GM23338 (cell line): Measurements from ENCODE around the gene HERPUD1. TPM values are rescaled to one million over a fixed set of nuclear protein-coding genes. Genes with fewer than 3 reads are reported as not detected.

Experiments used
- ATAC-seq: fragments of 200-7000 bp; cut with Tn5 transposase; 3 replicates; pipeline ENCODE4 v1.9.1; 2020
- DNase-seq: peaks from one replicate; pipeline ENCODE4 v3.0.0-alpha.2; 2015; ENCODE audit warnings: low spot score
- H2AFZ ChIP-seq: fragments of 200-600 bp; sonication (generic); 2 replicates; pipeline ENCODE4 v1.8.0; 2016; ENCODE audit warnings: antibody characterized with exemption, mild to moderate bottlenecking, moderate library complexity
- H3F3A ChIP-seq: fragments of 200-600 bp; sonication (generic); replicated peaks from 2 replicates; pipeline ENCODE4 v1.8.0; 2017; ENCODE audit warnings: antibody characterized with exemption, mixed run types, low read depth
- H3K27ac ChIP-seq: fragments of 200-600 bp; sonication (generic); 2 replicates; pipeline ENCODE4 v1.6.1; 2016; ENCODE audit warnings: low read depth
- H3K27me3 ChIP-seq: fragments of 200-600 bp; sonication (generic); 2 replicates; pipeline ENCODE4 v1.8.0; 2016; ENCODE audit warnings: mild to moderate bottlenecking, mixed run types, moderate library complexity; ENCODE audit not compliant: insufficient read depth
- H3K36me3 ChIP-seq: fragments of 200-600 bp; sonication (generic); 2 replicates; pipeline ENCODE4 v1.8.0; 2016; ENCODE audit warnings: mild to moderate bottlenecking; ENCODE audit not compliant: insufficient read depth
- H3K4me1 ChIP-seq: fragments of 200-600 bp; sonication (generic); 2 replicates; pipeline ENCODE4 v1.8.0; 2016; ENCODE audit warnings: mild to moderate bottlenecking, moderate library complexity; ENCODE audit not compliant: insufficient read depth
- H3K4me2 ChIP-seq: fragments of 200-600 bp; sonication (generic); 2 replicates; pipeline ENCODE4 v1.7.1; 2017; ENCODE audit warnings: mixed run types
- H3K4me3 ChIP-seq: fragments of 200-600 bp; sonication (generic); 2 replicates; pipeline ENCODE4 v1.6.1; 2016; ENCODE audit warnings: mixed run types
- H3K79me2 ChIP-seq: fragments of 200-600 bp; sonication (generic); replicated peaks from 2 replicates; pipeline ENCODE4 v1.8.0; 2017; ENCODE audit warnings: mild to moderate bottlenecking; ENCODE audit not compliant: insufficient read depth
- H3K9me2 ChIP-seq: fragments of 200-600 bp; sonication (generic); 2 replicates; pipeline ENCODE4 v1.8.0; 2017; ENCODE audit not compliant: insufficient read depth
- H4K20me1 ChIP-seq: fragments of 200-600 bp; sonication (generic); replicated peaks from 2 replicates; pipeline ENCODE4 v1.8.0; 2017; ENCODE audit warnings: mild to moderate bottlenecking; ENCODE audit not compliant: insufficient read depth
- H3K27ac Mint-ChIP-seq: 2 replicates; pipeline ENCODE4 v1.8.0; 2020; ENCODE audit warnings: inconsistent platforms, mild to moderate bottlenecking, moderate library complexity, mixed read lengths
- H3K27me3 Mint-ChIP-seq: 3 replicates; pipeline ENCODE4 v1.8.0; 2022; ENCODE audit warnings: low read depth, mild to moderate bottlenecking, moderate library complexity, mixed read lengths, inconsistent platforms; ENCODE audit not compliant: insufficient read depth, poor library complexity
- H3K36me3 Mint-ChIP-seq: 3 replicates; pipeline ENCODE4 v1.8.0; 2021; ENCODE audit warnings: low read depth, mild to moderate bottlenecking, inconsistent platforms, moderate library complexity, mixed read lengths
- H3K4me1 Mint-ChIP-seq: 3 replicates; pipeline ENCODE4 v1.8.0; 2020; ENCODE audit warnings: mild to moderate bottlenecking, inconsistent platforms, mixed read lengths
- H3K4me3 Mint-ChIP-seq: 3 replicates; pipeline ENCODE4 v1.8.0; 2021; ENCODE audit warnings: moderate library complexity, mild to moderate bottlenecking, inconsistent platforms, mixed read lengths
- H3K9me3 Mint-ChIP-seq: 3 replicates; pipeline ENCODE4 v1.8.0; 2020; ENCODE audit warnings: moderate library complexity, mild to moderate bottlenecking, inconsistent platforms, mixed read lengths
- CREB1 ChIP-seq: fragments of 250-450 bp; sonication (Bioruptor Pico); IDR thresholded peaks from 2 replicates; pipeline ENCODE4 v1.5.0; 2020; ENCODE audit warnings: low read depth, mild to moderate bottlenecking, moderate library complexity
- EZH2 ChIP-seq: fragments of 200-600 bp; sonication (generic); IDR thresholded peaks from one replicate; pipeline ENCODE4 v1.8.0; 2017; ENCODE audit warnings: antibody characterized with exemption, mild to moderate bottlenecking, low read depth; ENCODE audit not compliant: unreplicated experiment
- JUNB ChIP-seq: IDR thresholded peaks from one replicate; pipeline ENCODE4 v1.6.1; 2016; ENCODE audit warnings: antibody characterized with exemption; ENCODE audit not compliant: unreplicated experiment
- NANOG ChIP-seq: IDR thresholded peaks from 2 replicates; pipeline ENCODE4 v1.6.1; 2016; ENCODE audit warnings: antibody characterized with exemption, borderline replicate concordance
- POLR2AphosphoS5 ChIP-seq: IDR thresholded peaks from 2 replicates; pipeline ENCODE4 v1.6.1; 2016; ENCODE audit warnings: antibody characterized with exemption, low read depth
- STAT1 ChIP-seq: IDR thresholded peaks from one replicate; pipeline ENCODE4 v1.6.1; 2016; ENCODE audit warnings: antibody characterized with exemption; ENCODE audit not compliant: unreplicated experiment
- ZNF462 ChIP-seq: fragments of 250-450 bp; sonication (Bioruptor Pico); IDR thresholded peaks from 2 replicates; pipeline ENCODE4 v1.5.0; 2020; ENCODE audit warnings: mild to moderate bottlenecking, moderate library complexity
- polyA plus RNA-seq: library from polyadenylated mRNA; unstranded; fragments of >200 nt; fragmentation: Nextera tagmentation; extraction: Ambion mirVana; gene quantifications from 2 replicates; pipeline ENCODE4 v1.2.1, GENCODE V29; 2016
- total RNA-seq: library from RNA; depleted of rRNA; stranded (reverse); fragments of >200 nt; shearing (Covaris generic); gene quantifications from 2 replicates; pipeline ENCODE4 v1.2.3, GENCODE V29; 2014
- TF ChIP-seq, protein P1 (sequence below), 2 experiments: fragments of 200-600 bp in 1 of 2; sonication (generic) in 1 of 2; conservative IDR thresholded peaks; 2 replicates each; pipeline versions ENCODE4 v1.5.1 to v1.6.1; 2016 to 2017; ENCODE audit warnings: antibody characterized with exemption in 2 of 2, low read depth in 2 of 2, mild to moderate bottlenecking in 2 of 2, moderate library complexity in 1 of 2

HERPUD1 gene
- total and polyA plus RNA-seq, 2 experiments from 2014 or later, result 41.1 to 44.1 TPM

GRCh38 chr16:56921571-56921970 is 10.4 kb upstream of the HERPUD1 start (continued):
- TF ChIP-seq, protein P1, sequence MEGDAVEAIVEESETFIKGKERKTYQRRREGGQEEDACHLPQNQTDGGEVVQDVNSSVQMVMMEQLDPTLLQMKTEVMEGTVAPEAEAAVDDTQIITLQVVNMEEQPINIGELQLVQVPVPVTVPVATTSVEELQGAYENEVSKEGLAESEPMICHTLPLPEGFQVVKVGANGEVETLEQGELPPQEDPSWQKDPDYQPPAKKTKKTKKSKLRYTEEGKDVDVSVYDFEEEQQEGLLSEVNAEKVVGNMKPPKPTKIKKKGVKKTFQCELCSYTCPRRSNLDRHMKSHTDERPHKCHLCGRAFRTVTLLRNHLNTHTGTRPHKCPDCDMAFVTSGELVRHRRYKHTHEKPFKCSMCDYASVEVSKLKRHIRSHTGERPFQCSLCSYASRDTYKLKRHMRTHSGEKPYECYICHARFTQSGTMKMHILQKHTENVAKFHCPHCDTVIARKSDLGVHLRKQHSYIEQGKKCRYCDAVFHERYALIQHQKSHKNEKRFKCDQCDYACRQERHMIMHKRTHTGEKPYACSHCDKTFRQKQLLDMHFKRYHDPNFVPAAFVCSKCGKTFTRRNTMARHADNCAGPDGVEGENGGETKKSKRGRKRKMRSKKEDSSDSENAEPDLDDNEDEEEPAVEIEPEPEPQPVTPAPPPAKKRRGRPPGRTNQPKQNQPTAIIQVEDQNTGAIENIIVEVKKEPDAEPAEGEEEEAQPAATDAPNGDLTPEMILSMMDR (conservative IDR thresholded peaks at IDR 0.05; ENCODE audit: low read depth in 2 of 2), result no peak
- TF ChIP-seq STAT1 (no peak), EZH2 (no peak), JUNB (no peak), NANOG (no peak), CREB1 (CRISPR knock-in tag) (no peak), POLR2AphosphoS5 (no peak), ZNF462 (CRISPR knock-in tag) (no peak)

- ATAC-seq (no peak), DNase-seq (no peak)
- H3K79me2 ChIP-seq, result no peaks in the 10 kb centered on the region
- Mint-ChIP-seq H3K36me3 (no peaks in the 10 kb centered on the region), H3K27ac (no peak overlapping the region), H3K9me3 (no peaks in the 10 kb centered on the region), H3K4me3 (no peak overlapping the region), H3K4me1 (no peaks in the 10 kb centered on the region; the same call in 2 of the 3 replicates), H3K27me3 (peaks cover 13% of the 10 kb centered on the region)
- H3F3A ChIP-seq, result no peaks in the 10 kb centered on the region
- no peaks in the 10 kb centered on the region for H3K27me3 ChIP-seq
- no peaks in the 10 kb centered on the region for H3K4me1 ChIP-seq
- H3K4me2 ChIP-seq, result no peak overlapping the region
- no peaks in the 10 kb centered on the region for H3K9me2 ChIP-seq
- H4K20me1 ChIP-seq, result no peaks in the 10 kb centered on the region
- H2AFZ ChIP-seq, result no peak overlapping the region
- H3K27ac ChIP-seq, result no peak overlapping the region
- H3K36me3 ChIP-seq, result no peaks in the 10 kb centered on the region
- no peak overlapping the region for H3K4me3 ChIP-seq
- TF ChIP-seq ZNF462 (CRISPR knock-in tag), result no peak
Observed at GRCh38 chr16:56923481-56924091, 8.4 kb upstream of the HERPUD1 start.
